NCI-H1930 (cell line): ENCODE data around the gene JAG2.

Experiments used
- DNase-seq, 2 experiments: peaks; one replicate each; lab custom pipeline; 2025; lab: John Stamatoyannopoulos, UW

Gene JAG2

DNA sequence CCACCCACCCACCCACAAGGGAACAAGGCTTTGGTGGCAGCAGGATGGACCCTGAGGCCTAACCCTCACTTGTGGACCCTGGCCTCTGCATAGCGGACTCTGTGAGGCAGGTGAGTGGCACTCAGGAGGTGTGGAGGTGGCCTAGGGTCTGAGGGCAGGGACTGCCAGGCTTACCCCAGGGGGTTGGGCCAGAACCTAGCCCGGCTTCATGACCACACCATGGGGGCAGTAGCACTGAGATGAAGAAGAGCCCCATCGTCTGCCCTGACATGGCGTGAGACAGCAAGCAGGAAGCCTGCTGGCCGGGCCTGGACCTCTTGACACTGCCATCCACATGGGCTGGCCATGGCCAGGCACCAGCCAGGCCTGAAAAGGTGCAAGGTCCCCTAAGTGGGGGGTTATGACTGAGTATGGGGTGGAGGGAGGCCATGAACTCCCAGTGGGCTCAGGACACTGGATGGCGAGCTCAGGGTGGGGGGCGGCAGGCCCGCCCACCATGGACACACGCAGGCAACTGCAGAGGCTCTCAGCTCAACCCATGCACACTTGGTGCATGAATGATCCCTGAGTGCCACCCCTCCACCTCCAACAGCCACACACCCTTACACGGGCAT is 29.3 kb downstream of the JAG2 start:
- DNase-seq = no peak

DNA sequence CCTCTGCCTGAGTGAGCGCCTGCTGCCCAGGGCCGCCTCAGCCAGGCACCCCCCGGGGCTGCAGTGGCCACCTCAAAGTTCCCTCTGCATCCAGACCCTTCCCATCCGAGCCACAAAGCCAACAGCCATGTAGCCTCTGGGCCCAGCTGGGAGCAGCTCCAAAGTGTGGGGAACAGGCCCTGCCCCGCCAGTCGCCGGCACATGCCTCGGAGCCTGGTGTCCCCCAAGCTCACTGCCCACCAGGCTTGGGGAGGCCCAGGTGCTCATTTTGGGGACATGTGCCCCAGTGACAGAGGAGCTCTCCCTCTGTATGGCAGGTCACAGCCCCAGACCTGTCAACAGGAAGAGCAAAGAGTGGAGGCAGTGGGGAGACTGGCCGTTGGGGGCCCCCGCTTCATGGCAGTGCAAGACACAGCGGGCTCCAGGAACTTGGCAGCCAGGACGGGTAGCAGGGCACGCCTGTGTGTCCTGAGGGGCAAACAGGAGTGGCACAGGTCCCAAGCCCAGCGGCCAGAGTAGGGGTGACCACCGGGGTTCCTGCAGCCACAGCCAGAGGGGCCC is 29.9 kb downstream of the JAG2 start:
- no peak for DNase-seq

DNA sequence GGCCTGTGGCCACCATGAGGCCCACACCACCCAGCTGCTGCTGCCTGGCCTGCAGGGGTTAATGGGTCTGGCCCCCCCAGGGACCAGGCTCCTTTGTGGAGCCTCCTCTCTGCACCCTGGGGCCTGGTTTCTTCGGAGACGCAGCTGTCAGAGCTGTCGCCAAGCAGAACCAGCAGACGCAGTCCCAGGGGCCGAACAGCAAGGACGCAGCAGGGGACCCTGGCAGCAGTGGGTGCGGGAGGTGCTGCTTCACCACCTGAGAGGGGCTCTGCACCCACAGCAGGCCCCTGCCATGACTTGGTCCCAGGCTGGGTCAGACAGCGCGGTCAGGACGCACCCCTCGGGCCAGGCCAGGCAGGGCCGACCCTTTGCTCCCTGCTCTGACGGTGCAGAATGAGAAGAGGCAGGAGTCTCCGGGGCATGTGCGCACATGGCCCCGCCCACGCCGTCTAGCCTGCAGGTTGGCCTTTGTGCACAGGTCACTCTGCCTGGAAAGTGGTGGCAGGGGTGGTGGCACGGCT is 30.5 kb downstream of the JAG2 start:
- DNase-seq = no peak

DNA sequence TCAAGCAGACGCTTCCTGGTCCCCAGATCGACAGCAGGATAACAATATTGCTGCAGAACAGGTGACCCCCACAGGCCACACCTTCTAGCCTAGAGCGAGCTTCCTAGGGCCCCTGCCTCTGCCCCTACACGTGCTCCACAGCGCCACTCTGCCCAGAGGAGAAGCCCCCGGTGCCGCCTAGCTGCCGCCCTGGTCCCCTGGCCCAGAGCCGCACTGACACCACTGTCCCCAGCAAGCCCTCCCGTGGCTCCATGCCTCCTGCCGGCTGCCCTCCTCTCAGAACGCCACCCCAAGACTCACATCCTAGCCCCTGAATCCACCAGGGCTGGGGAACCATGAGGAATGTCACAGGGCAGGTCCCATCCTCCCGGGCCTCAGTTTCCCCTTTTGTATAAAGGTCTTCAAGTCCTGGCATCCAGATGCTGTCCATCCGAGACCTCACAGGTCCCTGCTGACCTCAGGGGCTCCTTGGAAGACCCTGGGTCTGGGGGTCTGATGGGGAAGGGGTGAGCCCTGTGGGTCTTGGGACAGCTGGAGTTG is 31.0 kb downstream of the JAG2 start:
- no peak for DNase-seq

DNA sequence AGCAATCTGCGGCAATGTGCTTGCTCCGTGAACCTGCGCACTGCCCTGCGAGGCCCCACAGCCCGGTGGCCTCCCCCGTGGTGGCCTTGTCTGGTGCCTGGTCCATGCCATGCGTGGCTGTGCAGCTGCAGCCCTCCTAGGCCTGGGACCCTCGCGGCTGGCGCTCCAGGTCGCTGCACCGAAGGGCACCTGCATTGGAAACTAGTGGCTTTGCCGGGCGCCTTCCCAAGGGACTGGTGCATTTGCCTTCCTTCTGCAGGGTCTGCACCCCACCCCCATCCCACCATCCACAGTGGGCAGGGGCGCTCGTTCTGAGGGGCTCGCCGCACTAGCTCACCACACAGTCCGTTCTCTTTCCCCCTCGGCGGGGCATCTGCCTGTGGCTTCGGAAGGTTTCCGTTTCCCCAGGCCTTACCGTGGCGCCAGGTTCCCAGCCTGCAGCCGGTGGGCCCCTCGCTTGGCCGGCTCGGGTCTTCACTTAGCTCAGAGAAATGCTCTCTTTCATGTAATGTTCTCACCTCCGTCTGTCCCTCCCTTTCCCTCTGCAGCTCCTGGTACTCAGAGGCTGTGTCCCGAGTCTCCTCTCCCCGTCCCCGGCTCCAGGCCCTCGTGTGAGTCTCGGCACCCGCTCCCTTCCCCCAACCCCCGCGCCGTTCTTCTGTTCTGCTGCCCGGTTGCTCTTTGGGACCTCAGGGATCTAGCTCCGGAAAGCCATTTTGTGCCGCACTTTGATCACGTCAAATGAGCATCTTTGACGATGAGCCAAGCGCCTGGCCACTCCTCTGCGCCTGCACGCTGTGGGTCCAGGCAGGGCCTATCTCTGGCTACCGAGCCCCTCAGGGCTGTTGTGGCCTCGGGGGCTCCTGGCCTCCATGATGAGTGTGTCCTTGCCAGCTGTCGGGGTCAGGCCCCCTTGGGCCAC is 31.9 kb downstream of the JAG2 start:
- DNase-seq = no peak

DNA sequence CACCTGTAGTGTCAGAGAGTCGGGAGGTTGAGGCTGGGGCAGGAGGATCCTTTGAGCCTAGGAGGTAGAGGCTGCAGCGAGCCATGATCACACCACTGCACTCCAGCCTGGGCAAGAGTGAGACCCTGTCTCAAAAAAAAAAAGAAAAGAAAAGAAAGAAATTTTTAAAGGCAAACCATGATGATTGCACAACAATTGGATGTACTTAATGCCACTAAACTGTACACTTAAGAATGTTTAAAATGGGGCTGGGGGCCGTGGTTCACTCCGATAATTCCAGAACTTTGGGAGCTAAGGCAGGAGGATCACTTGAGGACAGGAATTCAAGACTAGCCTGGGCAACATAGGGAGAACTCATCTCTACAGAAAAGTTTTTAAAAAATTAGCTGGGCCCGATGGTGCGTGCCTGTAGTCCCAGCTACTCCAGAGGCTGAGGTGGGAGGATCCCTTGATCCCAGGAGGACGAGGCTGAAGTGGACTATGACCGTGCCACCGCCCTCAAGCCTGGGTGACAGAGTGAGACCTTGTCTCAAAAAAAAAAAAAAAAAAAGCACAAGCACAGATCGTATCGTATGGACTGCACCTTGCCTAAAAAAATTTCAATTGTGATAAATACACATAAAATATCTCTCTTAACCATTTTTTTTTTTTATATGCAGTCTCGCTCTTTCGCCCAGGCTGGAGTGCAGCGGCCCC is 32.7 kb downstream of the JAG2 start:
- DNase-seq = no peak

DNA sequence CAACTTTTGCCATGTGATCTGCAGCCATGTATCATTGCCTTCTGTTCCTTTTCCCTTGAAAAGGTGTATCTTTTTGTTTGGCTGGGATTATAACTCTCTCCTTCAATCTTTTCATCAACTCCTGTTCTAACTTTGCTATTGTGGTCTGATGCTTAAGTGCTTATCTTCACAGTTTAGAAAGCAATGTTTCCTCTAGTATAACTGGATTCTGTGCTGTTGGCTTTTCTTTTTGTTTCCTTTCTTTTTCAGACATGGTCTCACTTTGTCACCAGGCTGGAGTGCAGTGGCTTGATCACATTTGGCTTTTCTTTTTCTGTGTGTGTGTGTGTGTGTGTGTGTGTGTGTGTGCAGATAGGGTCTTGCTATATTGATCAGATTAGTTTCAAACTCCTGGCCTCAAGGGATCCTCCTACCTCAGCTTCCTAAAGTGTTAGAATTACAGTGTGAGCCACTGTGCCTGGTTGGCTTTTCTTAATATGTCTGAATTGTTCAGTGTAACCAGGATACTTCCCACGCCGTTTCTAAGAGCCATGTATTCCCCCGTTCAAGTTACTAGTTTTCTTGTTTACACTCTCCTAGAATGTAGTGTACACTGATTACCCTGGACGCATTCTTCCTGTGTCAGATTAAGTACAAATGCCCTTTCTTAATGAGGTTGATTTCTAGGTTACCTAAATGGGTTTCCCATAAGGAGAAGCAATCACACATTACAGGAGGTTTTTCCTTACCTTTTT is 35.5 kb downstream of the JAG2 start:
- no peak for DNase-seq

DNA sequence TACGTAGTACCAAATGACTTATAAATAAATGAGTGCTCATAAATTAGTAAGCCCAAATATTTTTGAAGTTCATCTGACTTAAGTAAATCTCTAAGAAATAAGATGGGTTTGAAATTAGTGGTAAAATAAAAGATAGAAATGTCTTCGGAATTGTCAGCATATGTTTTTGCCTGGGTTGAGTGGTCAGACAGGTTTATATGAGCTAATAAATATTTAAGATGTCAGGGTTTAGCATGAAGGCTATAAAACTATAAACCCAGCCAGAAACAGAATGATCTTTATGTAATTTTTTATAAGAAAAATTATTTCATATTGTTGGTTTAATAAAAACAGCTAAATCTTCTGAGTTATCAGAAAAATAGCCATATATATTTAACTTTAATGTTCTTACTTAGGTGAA is 37.3 kb downstream of the JAG2 start:
- no peak for DNase-seq

DNA sequence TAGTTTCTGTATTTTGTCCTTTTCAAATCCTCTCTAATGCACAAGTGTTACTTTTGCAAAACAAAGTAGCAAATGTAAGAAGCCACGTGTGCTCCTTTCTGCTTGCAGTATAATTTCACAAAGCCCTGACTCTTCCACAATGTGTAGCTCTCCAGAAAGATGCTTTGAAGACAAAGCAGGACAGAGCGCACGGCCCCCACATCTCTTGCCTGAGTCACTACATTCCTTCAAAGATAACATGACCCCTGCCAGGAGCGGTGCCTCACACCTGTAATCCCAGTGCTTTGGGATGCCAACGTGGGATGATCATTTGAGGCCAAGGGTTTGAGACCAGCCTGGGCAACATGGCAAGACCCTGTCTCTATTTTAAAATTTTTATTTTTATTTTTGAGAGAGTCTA is 40.5 kb downstream of the JAG2 start:
- DNase-seq = no peak

DNA sequence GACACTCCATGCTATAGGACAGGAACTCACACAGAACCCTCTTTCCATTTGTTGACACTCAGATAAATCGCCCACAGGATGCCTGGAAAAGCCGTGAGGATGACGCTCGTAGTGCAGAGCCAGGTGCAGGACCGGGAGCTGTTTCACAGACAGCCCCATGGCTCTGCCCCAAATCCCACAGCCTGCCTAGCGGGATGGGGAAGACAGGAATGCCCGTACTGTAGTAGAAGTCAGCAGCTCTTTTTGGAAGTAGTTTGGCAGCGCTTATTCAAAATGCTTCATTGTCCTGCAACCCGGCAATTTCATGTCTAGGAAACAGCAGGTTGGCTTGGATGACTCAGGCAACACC is 41.6 kb downstream of the JAG2 start:
- DNase-seq = no peak

DNA sequence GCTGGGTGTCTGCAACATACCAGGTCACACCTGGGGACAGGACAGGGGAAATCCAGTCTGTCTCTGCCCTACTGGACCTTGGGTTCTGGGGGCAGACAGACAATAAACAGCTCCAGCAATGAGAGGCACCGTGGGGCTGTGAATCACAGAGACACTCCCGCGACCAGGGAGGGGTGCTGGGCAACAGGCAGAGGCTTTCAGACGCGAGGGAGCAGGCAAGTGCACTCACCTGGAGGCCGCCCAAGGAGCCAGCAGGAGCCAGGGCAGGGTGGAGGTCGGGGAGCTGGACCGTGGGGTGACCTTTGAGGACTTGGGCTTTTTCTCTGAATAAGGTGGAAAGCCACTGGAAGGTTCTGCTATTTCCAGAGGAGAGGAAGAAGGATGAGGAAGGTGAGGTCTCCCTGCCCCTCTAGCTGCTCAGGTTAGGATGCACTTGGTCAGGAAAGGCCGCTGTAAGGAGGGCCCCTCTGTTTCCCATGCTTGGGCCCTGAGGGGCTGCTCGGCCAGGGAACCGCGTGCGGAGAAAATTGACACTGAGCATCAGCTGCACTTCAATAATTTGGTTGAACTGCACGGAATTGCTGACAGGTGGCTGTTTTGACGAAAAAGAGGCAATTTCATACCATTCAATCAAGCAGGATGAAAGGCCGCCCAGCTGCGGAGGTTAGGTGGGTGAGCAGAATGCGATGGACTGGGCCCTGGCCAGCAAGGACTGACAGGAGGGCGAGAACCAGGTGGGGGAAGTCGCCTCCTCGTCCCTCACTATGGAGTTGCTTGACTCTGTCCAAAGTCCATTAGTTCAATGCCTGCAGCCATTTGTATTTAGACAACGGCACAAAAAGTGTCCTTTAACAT is 42.2 kb downstream of the JAG2 start:
- no peak for DNase-seq

DNA sequence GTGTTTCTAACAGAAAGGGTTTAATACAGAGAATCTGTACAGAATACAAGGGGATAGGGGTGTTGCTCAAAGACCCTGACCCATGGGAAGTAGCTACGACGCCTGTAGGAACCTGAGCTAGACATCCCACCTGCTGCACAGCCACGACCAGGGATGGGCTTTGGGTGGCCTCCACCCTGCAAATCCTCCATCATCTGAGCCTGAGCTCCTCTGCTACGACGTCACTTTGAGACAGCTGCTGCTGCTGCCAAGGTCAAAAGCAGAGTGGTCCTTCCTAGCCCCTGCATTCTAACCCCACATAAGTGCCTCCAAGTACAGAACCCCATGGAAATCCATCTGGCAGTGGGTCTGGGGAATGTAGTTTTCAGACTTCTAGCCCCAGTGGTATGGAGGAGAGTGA is 43.8 kb downstream of the JAG2 start:
- no peak for DNase-seq

DNA sequence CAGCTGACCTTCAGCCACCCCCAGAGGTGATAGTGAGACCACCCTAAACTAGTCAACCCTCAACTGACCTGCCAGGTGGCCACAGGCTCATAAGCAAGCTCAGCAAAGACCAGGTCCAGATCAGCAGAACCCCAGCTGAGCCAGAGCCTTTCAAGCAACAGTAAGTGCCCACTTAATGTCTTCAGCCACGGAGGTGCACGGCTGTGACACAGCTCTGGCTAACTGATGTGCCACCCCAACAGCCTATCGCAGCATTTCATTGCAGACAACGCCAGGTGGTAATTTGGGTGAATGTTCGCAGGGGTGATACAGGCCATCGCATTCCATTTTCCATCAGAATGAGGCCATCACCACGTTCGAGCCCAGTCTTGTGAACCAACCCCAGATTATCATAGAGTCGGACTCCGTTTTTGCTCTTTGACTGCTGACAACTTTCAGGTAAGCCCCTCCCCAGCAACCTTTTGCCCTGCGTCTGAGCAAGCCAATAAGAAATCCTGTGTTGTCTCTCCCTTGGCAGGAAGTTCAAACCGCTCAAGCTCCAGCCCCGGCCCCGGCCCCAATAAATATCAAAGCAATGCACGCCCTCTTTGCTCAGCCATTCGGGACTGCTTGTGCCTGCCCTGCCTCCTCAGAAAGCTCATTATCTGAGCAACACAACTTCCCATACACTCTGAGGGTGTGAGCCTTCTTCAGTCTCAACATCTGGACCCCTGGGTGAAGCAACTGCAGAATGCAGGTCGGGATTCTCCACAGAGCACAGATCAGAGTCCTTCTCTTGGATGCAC is 44.4 kb downstream of the JAG2 start:
- DNase-seq = no peak

DNA sequence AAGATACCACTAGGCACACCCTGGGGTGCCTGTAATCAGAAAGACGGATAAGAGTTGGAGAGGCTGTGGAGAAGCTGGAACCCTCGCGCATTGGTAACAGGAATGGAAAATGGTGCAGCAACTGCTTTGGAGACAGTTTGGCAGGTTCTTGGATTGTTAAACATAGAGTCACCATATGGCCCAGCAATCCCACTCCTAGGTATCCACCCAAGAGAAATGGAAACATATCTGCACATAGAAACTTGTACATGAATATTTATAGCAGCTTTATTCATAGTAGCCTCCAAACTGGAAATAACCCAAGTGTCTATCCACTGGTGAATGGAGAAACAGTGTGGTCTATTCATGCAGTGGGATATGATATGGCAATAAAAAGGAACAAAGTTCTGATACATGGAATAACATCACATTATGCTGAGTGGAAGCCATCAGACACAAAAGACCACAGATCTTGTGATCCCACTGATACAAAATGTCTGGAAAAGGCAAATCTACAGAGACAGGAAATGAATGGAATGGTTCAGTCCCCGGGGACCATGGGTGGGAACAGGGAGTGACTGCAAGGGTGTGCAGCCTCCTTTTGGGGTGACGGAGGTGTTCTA is 45.4 kb downstream of the JAG2 start:
- DNase-seq = no peak

DNA sequence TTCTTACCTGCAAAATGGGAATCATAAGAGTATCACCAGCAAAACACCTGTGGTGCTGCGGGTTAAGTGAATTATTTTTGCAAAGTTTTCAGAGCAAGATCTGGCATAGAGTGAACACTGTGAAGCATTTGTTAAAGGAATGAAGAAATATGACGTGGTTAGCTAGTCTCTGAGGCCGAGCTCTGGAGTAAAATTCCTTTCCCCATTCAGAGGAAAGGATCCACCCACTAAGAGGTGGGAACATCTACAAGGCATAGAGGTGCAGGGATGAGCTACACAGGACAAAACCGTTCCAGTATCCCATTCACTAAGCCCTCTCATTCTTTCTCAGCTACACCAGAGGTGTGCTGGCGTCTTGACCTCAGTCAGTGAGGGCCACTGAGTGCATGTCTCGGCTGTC is 48.5 kb downstream of the JAG2 start:
- DNase-seq = no peak

DNA sequence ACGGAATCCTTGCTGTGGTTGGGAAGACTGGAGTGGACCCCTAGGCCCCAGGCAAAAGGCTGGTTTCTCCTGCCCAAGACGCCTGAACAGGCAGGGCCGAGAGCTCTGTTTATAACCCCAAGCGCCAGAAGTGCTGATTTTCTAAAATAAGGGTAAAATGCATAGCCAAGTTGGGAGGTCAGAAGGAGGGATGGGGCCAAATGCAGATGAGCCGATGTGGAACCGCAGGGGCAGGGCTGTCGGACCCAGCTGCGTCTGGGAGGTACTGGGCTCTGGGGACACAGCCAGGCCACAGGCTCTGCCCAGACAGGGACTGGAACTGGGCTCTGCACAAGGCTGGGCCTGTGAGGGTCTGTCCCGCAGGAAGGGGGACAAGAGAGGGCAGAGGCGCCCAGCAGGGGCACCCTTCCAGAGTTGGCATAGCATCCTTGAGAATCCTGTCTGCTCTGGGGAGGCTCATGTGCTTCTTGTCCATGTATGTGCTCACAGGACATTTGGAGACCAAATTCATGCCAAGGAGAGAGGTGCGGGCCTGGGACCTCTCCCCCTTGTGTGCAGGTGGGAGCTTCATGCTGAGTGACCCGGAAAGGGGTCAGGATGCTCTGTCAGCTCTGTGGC is 49.1 kb downstream of the JAG2 start:
- no peak for DNase-seq

DNA sequence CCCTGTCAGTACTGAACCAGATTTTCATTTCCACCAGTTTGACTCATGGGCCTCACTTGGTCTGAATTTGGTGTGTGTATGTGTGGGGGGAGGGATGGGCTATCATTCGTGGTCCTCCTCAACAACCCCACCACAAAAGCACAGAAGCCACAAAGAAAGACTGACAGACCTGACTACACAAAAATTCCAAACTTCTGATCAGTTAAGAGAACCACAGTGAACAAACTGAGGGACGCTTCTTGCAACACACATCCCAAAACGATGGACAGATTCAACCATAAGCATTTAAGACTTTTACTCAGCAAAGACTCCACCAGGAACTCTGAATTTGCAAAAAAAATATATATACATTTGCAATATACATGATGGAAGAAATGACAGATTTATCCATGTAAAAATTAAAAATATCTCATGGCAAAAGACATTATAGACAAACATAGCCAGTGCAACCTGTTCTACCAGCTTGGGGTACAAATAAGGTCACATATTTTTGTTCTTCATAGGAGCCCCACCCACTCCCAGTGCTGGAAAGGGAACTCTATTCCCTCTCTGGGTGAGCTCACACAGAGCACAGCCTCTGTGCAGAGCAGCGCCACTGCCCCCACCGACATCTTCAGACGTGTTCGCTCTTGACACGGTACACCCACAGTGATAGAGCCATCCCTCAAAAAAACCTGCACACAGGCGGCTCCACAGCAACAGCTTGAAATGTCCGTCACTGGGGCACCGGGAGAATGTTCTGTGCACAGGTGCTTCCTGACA is 49.7 kb downstream of the JAG2 start:
- no peak for DNase-seq

DNA sequence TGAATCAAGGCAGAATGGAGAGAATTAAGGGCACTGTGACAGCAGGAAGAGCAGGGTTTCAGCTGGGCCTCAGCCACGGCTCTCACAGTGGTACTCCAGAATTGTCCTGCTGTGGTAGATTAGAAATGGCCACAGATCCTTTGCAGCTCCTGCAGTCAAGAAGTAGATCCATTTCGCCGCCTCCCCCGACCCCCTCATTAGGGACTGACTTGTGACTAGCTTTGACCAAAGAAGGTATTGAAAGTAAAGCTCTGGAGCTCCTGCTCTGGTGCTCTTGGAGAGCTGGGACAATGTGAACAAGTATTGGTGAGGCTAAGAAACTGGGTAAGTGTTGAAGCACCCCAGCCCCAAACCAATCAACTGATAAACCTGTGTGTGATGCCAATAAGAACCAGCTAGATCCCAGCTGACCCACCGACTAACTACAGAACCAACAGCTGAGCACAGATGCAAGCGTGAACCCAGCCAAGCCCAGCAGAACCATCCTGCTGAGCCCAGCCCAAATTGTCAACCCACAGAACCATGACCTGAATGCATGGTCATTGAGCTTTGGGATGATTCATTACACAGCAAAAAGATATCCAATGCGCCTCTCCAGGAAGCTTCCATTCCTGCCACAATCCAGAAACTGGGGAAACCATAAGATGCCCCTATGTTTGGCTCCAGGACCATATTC is 50.7 kb downstream of the JAG2 start:
- no peak for DNase-seq
